ENCODE measurements around the gene NFX1. TPM values are rescaled to one million over a fixed set of nuclear protein-coding genes. Genes with fewer than 3 reads are reported as not detected.
"Not testable (repeated sequence)": the region's sequence is repeated elsewhere in the genome, so short reads cannot be mapped to it uniquely, and the experiment has no call there.

Gene NFX1
- total RNA-seq, 6 experiments from 2014 or later, result 22.6 to 29.2 (median 24.8) TPM

DNA sequence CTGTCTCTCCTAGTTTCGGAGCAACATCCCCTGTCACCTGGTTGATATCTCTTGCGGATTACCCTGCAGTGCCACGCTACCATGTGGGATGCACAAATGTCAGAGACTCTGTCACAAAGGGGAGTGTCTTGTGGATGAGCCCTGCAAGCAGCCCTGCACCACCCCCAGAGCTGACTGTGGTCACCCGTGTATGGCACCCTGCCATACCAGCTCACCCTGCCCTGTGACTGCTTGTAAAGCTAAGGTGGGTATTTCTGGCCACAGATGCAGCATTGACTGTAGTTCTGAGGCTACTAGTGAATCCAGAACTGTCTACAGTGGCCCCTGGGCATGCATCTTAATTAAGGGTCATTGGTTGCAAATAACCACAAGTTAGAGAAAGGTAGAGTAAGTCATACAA is 61.2 kb downstream of the NFX1 start:
- DNase-seq (no peak), ATAC-seq (peak in 1 of 4 donors; percentile 17)
- no peaks in the 10 kb centered on the region for H3K27me3 ChIP-seq
- no peaks in the 10 kb centered on the region for H3K9me3 ChIP-seq
- no peaks in the 10 kb centered on the region for H3K4me1 ChIP-seq
- intact Hi-C loops (cut with DNase I), result no loop called here
- 100% methylated on average over 3 of the region's 4 CpGs for WGBS (ENCODE audit: insufficient coverage, low coverage, low lambda C conversion rate, missing lambda C conversion rate)
- H3K27ac ChIP-seq, result no peak overlapping the region
- peaks cover 1 to 46% (median 13%) of the 10 kb centered on the region in 4 donors for H3K36me3 ChIP-seq
- no peak for TF ChIP-seq POLR2A (IDR thresholded peaks at IDR 0.05)
- TF ChIP-seq, protein P1, sequence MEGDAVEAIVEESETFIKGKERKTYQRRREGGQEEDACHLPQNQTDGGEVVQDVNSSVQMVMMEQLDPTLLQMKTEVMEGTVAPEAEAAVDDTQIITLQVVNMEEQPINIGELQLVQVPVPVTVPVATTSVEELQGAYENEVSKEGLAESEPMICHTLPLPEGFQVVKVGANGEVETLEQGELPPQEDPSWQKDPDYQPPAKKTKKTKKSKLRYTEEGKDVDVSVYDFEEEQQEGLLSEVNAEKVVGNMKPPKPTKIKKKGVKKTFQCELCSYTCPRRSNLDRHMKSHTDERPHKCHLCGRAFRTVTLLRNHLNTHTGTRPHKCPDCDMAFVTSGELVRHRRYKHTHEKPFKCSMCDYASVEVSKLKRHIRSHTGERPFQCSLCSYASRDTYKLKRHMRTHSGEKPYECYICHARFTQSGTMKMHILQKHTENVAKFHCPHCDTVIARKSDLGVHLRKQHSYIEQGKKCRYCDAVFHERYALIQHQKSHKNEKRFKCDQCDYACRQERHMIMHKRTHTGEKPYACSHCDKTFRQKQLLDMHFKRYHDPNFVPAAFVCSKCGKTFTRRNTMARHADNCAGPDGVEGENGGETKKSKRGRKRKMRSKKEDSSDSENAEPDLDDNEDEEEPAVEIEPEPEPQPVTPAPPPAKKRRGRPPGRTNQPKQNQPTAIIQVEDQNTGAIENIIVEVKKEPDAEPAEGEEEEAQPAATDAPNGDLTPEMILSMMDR (IDR thresholded peaks at IDR 0.05), result no peak
- H3K4me3 ChIP-seq, result no peak overlapping the region

DNA sequence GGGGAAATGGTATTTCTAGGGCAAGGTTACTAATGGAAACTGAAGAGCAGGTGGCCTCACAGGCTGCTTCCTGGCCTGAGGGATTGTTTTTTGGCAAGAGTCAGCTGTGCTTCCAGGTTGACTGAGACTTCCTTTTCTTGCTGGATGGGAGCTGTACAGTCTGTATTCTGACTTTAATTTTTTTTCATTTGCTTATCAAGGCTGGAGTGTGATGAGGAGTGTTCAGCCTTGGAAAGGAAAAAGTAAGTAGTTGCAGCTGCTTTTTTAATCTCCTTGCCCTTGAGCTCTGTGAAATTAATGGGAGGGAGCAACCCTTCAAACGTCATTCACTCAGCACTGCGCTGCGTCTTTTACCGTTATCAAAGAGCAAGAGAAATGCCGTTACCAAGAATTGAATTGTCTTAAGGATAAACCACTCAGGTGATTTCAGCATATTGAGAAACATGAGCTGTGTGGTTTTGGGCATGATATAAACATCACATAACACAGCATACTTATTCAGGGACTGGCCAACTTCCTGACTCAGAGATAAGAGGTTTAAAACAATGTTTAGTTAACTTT is 64.4 kb downstream of the NFX1 start:
- peaks cover 0 to 24% (median 0%) of the 10 kb centered on the region in 4 donors for H3K36me3 ChIP-seq
- no peaks in the 10 kb centered on the region for H3K9me3 ChIP-seq
- 62% methylated on average over 5 of the region's 5 CpGs for WGBS (ENCODE audit: insufficient coverage, low coverage, low lambda C conversion rate, missing lambda C conversion rate)
- H3K27ac ChIP-seq, result no peak overlapping the region
- ATAC-seq (peak; percentile 25 to 70 (median 54)), DNase-seq (no peak)
- intact Hi-C loops (cut with DNase I), result no loop called here
- no peaks in the 10 kb centered on the region for H3K27me3 ChIP-seq
- H3K4me1 ChIP-seq, result no peaks in the 10 kb centered on the region
- no peak for TF ChIP-seq POLR2A (IDR thresholded peaks at IDR 0.05)
- TF ChIP-seq, protein P1 (IDR thresholded peaks at IDR 0.05), result no peak
- H3K4me3 ChIP-seq, result no peak overlapping the region

DNA sequence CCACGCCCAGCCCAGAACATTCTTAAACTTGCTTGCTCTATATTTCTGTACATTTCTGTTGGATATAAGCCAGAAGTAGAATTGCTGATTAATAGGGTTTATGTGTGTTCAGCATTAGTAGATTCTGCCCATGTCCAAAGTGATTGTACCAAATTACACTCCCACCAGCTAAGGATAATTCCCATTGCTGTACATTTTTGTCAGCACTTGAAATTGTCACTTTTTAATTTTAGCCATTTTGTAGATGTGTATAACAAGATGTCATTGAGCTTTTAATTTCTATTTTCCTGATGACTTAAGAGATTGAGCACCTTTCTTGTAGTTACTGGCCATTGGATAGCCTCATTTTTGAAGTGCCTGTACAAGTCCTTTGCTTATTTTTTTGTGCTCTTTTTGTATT is 65.6 kb downstream of the NFX1 start:
- Histone ChIP-seq H3K4me3 (no peak overlapping the region), H3K27me3 (no peaks in the 10 kb centered on the region), H3K4me1 (no peaks in the 10 kb centered on the region), H3K27ac (no peak overlapping the region), H3K36me3 (peaks cover 0 to 24% (median 0%) of the 10 kb centered on the region in 4 donors), H3K9me3 (no peaks in the 10 kb centered on the region)
- ATAC-seq (no peak), DNase-seq (no peak)
- TF ChIP-seq, protein P1 (IDR thresholded peaks at IDR 0.05), result no peak
- no peak for TF ChIP-seq POLR2A (IDR thresholded peaks at IDR 0.05)
- 83% methylated on average over 1 of the region's 1 CpG for whole genome bisulfite sequencing (ENCODE audit: insufficient coverage, low coverage, low lambda C conversion rate, missing lambda C conversion rate)
- intact Hi-C loops (cut with DNase I), result no loop called here

DNA sequence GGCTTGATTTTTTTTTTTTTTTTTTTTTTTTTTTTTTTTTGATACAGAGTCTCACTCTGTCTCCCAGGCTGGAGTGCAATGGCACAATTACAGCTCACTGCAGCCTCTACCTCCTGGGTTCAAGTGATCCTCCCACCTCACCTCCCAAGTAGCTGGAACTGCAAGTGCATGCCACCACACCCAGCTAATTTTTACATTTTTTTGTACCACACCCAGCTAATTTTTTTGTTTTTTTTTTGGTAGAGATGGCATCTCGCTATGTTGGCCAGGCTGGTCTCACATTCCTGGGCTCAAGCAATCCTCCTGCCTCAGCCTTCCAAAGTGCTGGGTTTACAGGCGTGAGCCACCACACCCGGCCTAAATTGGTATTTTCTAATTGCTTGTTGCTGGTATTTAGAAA is 68.3 kb downstream of the NFX1 start:
- WGBS (ENCODE audit: insufficient coverage, low coverage, low lambda C conversion rate, missing lambda C conversion rate), result 94% methylated on average over 3 of the region's 3 CpGs
- H3K4me3 ChIP-seq; ATAC-seq; H3K27ac ChIP-seq; DNase-seq; H3K4me1 ChIP-seq; intact Hi-C loops (cut with DNase I); H3K9me3 ChIP-seq; H3K27me3 ChIP-seq: not testable (repeated sequence)
- H3K36me3 ChIP-seq, result peaks cover 0 to 30% (median 0%) of the 10 kb centered on the region in 4 donors

DNA sequence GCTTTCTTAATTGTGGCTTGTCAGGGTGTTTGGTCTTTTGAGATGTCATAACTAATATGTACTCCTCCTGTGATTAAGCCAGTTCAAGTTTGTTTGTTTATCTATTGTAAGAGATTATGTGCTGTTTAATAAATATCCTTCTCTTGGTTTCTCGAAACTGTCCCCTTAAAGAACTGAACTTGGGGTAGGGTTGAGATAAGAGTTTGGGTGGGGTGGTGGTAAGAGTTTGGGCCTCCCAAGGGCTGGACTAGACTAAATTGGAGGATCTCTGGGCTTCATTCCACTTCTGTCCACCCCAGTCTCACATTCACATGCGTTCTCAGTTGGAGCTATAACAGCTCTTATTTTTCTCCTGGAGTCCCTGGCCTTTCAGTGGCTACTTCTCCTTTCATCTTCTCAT is 73.8 kb downstream of the NFX1 start:
- Histone ChIP-seq H3K4me3 (no peak overlapping the region), H3K27me3 (no peaks in the 10 kb centered on the region), H3K27ac (no peak overlapping the region), H3K4me1 (no peaks in the 10 kb centered on the region), H3K9me3 (no peaks in the 10 kb centered on the region), H3K36me3 (peaks cover 5 to 63% (median 23%) of the 10 kb centered on the region in 4 donors)
- no peak for ATAC-seq
- intact Hi-C loops (cut with DNase I), result no loop called here
- TF ChIP-seq POLR2A (IDR thresholded peaks at IDR 0.05), result no peak
- TF ChIP-seq, protein P1 (IDR thresholded peaks at IDR 0.05), result no peak
- 92% methylated on average over 2 of the region's 2 CpGs for WGBS (ENCODE audit: insufficient coverage, low coverage, low lambda C conversion rate, missing lambda C conversion rate)
- DNase-seq, result no peak

DNA sequence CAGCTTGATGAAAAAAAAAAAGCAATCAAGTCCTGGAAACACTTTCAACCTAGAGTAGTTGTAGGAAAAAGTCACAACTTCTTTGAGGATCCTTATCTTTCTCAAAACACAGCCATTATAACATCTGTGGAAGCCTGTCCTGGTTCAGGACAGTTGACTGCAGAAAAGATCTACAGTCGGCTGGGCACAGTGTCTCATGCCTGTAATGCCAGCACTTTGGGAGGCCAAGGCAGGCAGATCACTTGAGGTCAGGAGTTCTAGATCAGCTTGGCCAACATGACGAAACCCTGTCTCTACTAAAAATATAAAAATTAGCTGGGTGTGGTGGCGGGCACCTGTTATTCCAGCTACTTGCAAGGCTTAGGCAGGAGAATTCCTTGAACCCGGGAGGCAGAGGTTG is 74.5 kb downstream of the NFX1 start:
- ATAC-seq; H3K4me3 ChIP-seq; intact Hi-C loops (cut with DNase I); DNase-seq; H3K9me3 ChIP-seq; H3K4me1 ChIP-seq; H3K27ac ChIP-seq; H3K27me3 ChIP-seq: not testable (repeated sequence)
- peaks cover 5 to 70% (median 26%) of the 10 kb centered on the region in 4 donors for H3K36me3 ChIP-seq
- WGBS (ENCODE audit: insufficient coverage, low coverage, low lambda C conversion rate, missing lambda C conversion rate), result 92% methylated on average over 4 of the region's 4 CpGs

Measured in right lobe of liver (tissue), 6 donors.